GM19372 (cell line): ENCODE results near the gene SNAI1.
"Not testable (repeated sequence)": the region's sequence is repeated elsewhere in the genome, so short reads cannot be mapped to it uniquely, and the experiment has no call there.

Source experiments
- ATAC-seq: cut with Tn5 transposase; IDR thresholded peaks from one replicate; pipeline ENCODE4 v1.9.1; 2021; ENCODE audit warnings: mild to moderate bottlenecking, low read depth, moderate library complexity; ENCODE audit not compliant: unreplicated experiment

SNAI1 gene

DNA sequence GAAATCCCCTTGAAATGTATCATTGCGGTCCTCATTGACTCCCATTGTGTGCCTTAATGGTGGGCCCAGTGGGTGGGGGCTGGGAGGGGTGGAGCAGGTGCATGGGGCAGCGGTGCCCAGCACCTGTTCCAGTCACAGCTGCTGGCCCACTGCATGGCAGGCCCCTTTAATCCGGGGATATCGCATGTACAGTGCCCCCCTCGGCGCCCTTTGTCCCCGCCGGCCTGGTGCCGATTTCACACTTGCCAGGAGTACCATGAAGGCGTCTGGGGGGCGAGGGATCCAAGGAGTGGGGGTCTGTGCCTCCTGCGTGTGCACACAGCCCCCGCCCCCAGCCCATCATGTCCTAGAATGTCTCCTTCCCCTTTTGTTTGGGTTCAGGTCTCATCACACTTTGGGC is 2.8 kb downstream of the SNAI1 start:
- ATAC-seq: no peak

DNA sequence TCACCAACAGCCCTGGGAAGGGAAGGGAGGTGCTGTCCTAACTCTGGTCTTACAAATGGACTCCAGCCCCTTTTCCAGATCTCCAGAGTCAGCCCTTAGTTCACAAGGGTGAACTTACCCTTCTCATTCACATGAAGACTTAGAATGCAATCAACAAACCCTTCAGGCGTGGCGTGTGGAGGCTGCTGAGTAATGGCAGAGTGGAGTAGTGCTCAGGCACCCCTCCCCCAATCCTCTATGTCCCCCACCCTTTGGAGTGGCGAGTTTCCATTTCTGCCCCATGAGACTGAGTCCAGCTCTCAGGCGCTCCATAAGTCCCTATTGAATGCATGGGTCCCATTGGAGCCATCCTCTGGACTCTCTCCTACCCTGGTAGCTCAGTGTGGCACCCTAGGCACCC is 3.3 kb downstream of the SNAI1 start:
- no peak for ATAC-seq

GRCh38 chr20:49987015-49987867 is 4.5 kb downstream of the SNAI1 start:
- no peak for ATAC-seq

GRCh38 chr20:49987868-49988690 is 5.3 kb downstream of the SNAI1 start:
- ATAC-seq: no peak

DNA sequence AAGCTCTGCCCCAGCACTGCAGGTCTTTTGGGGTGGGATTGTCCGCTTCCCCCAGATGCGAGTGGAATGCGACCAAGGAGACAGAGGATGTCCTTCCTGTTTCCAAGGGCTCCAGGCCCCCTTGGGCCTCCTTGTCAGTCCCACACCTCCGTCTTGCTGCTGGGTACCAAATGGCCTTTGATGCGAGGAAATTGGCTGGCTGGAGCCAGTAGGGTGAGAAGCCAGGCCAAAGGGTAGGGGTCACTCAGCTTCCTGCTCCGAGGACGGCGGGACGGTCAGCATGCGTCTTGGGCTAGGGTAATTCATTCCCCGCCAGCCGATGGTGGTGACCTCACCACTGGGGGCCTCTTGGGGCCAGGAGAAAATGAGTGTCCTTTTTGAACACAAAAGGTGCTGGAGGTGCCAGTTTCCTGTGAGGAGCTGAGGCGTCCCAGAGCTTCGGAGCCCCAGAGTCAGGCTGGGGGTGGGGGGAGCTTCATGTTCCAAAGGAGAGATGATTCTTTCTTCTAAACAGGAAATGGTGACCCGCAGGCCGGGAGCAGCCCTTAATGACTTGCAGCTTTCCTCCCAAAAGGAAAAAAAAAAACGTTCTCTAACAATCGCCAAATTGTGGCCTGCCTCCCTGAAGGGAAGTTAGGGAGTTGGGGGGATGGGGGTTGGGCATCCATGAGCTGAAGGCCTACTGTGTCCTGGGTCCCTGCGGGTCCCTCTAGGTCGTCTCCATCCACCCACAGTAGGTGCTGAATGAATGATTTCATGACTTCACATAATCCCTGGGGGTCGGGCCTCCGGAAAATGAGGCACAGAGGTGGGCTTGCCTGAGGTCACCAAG is 6.7 kb downstream of the SNAI1 start:
- no peak for ATAC-seq

GRCh38 chr20:49990271-49990720 is 7.5 kb downstream of the SNAI1 start:
- ATAC-seq: no peak

DNA sequence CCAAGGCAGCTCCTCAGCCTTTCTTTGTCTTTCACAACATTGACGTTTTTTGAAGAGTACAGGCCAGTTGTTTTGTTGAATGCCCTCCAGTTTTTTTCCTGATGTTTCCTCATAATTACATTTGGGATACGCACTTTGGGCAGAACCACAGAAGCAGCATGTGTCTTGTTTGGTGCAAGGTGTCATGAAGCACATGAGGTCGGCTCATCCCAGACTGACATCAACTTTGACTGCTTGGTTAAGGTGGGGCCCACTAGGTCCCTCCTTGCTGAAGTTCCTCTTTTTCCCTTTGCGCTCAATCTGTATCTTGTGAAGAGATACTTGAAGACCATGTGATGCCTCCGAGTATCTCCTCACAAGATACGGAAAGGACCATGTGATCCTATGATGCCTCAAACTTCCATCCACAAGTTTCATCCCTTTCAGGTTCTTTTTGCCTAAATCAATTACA is 10.5 kb downstream of the SNAI1 start:
- ATAC-seq: no peak

DNA sequence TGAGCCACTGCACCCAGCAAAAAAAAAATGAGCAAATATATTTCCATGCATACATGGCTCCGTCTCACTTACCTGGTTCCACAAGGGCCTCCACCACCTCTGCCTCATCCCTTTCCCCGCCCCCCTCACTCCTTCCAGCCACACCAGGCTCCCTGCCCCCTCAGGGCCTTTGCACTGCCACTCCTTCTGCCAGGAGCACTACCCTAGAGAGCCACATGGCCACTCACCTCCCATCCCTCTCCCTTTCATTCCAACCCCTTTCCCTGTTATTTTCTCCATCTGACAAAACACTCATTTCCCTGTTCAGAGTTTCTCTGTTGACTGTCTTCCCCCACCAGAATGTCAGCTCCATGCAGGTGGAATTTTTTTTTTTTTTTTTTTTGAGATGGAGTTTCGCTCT is 12.8 kb downstream of the SNAI1 start:
- no peak for ATAC-seq

GRCh38 chr20:49998478-49999188 is 15.9 kb downstream of the SNAI1 start:
- ATAC-seq: not testable (repeated sequence)

DNA sequence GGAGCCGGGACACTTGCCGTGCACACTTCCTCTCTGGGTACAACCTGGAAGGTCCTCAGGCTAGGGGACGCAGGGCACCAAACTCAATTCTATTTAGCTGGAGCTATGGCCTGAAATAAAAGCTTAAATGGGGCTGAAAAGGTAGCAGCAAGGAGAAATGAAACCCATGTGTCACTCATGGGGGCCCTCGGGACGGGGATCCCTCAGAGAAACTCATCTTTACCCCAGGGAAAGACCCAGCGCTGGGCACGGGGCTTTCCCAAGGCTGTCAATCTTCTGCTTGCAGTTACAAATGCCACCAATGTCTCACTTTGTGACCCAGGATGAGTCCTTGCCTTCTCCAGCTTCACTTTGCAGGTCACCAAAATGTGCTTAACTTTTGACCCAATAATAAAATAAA is 16.5 kb downstream of the SNAI1 start:
- no peak for ATAC-seq

DNA sequence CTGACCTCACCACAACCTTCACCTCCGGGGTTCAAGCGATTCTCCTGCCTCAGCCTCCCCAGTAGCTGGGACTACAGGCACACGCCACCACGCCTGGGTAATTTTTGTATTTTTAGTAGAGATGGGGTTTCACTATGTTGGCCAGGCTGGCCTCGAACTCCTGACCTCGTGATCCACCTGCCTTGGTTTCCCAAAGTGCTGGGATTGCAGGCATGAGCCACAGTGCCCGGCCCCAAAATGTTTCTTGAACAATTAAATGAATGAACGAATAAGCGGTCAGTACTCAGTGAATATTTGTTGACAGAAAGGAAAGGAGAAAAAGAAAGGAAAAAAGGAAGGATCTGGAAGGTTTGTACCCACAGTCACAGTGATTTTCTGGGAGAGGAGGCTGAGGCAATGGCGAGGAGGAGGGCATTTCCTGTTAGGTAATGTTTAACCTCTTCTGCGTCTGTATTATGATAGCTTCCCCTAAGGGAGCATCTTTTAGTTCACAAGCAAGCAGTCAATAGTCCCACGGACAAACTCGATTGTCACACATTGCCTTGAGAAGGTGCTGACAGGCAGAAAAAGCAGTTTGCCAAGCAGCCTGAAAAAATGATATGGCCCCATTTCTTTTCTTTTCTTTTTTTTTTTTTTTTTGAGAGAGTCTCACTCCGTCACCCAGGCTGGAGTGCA is 17.9 kb downstream of the SNAI1 start:
- not testable (repeated sequence) for ATAC-seq

- ATAC-seq: no peak
These were observed 19.1 kb downstream of the SNAI1 start for GRCh38 chr20:50001784-50002311.

- ATAC-seq: no peak
These were observed 20.5 kb downstream of the SNAI1 start for GRCh38 chr20:50003253-50003656.

GRCh38 chr20:50004229-50004628 is 21.4 kb downstream of the SNAI1 start:
- no peak for ATAC-seq

GRCh38 chr20:50005471-50005981 is 22.7 kb downstream of the SNAI1 start:
- no peak for ATAC-seq

- ATAC-seq: no peak
These were observed 24.6 kb downstream of the SNAI1 start for GRCh38 chr20:50007369-50007768.

- no peak for ATAC-seq
These were observed 25.2 kb downstream of the SNAI1 start for GRCh38 chr20:50008007-50008406.

GRCh38 chr20:50009521-50010454 is 27.0 kb downstream of the SNAI1 start:
- no peak for ATAC-seq
